HG02885 (cell line): ENCODE measurements around the gene SST.
"Not testable (repeated sequence)": the region's sequence is repeated elsewhere in the genome, so short reads cannot be mapped to it uniquely, and the experiment has no call there.

Experiments used
- ATAC-seq: cut with Tn5 transposase; IDR thresholded peaks from one replicate; pipeline ENCODE4 v1.9.1; 2021; ENCODE audit warnings: mild to moderate bottlenecking; ENCODE audit not compliant: unreplicated experiment, poor library complexity

The SST gene

DNA sequence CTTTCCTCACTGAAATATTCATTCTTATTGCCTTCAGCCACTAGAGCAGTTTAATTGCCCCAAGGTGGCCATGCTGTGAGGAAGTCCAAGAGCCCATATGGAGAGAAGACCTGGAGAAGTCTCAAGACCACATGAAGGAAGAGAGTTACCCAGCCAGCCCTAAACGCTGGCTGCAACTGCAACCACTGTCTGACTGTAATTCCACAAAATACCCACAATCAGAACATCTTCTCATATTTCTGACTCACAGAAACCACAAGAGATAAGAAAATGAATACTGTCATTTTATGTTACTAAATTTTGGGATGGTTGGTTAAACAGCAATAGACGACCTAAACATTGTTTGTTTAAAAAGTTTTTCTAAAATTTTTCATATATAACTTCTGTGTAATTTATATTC is 14.7 kb upstream of the SST start:
- no peak for ATAC-seq

DNA sequence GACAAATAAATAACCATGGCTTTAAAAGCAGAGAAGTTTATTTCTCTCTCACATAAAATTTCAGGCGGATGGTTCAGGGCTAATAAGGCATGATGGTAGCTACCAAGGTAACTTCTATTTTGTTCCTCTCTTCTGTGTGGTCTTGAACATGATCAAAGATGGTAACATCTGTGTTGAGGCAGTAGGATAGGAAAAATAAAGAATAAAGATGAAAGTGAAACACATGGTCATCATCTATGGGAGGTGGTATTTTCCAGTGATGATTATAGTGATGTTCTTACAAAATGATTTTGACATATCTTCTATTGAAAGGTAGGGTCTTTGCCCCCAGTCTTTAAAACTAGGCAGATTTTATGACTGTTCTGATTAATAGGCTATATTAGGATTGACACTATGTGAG is 14.2 kb upstream of the SST start:
- no peak for ATAC-seq

DNA sequence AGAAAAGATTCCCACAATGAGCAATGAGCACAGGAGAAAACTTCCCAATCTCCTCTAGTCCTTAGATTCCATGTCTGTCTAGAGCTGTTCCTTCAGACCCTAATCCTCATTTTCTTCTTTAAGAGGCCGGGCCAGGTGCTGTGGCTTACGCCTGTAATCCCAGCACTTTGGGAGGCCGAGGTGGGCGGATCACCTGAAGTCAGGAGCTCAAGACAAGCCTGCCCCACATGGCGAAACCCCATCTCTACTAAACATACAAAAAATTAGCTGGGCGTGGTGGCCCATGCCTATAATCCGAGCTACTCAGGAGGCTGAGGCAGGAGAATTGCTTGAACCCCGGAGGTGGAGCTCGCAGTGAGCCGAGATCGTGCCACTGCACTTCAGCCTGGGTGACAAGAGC is 11.6 kb upstream of the SST start:
- ATAC-seq: not testable (repeated sequence)

DNA sequence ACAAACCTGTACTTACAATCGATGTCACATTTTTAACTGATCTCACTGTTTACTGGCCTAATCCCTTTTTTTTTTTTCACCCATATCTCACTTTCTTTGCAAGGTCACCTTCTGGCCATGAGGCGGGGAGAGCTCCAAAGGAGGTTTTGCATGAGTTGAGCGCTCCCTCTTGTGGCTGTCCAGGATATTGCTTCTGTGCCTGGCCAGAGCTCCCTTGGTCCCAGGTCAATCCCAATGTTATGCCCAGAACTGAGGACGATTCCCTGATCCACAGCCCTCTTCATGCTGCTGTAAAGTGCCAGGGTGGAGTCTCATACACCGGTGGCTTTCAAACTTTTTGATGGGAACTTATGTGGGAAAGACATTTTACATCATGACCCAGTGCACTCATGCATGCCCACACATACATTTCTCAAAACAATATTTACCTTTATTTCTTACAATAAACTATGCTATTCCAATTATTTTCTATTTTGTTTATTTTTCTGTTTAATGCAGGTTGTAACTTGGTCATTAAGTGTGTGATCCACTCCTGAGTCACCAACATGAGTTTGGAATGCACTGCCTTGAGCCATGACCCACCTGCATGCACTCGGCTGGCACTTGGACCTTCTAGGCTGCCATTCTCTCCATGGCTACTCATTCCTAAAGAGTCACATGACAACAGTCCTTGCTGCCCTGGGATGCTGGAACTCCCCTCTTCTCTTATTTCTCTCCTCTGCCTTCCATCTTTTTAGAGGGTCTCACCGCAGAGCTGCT is 9.6 kb upstream of the SST start:
- ATAC-seq: peak; percentile 75

DNA sequence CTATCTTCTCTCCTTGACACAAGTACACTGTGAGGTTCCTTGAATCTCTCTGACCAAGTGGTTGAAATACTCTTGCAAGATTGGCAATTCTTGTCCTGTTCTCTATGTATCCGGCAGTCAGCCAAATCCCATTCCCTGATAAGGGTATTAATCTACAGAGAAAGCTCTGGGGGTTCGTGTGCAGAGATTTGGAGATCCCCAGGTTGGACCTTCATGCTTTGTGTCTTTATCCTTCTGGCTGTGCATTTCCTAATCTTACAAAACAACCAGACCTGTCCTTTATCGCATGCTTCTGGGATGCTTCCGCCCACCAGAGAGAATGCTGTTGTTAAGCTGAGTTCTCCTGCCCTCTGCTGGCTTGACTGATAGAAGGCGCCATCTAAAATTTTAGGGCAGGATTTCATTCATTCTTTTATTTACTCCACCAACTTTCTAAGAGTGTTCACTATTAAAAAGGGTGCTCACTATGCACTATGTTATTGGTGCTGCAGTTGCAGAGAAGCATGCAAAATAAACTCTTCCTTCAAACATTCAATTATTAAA is 8.6 kb upstream of the SST start:
- no peak for ATAC-seq

DNA sequence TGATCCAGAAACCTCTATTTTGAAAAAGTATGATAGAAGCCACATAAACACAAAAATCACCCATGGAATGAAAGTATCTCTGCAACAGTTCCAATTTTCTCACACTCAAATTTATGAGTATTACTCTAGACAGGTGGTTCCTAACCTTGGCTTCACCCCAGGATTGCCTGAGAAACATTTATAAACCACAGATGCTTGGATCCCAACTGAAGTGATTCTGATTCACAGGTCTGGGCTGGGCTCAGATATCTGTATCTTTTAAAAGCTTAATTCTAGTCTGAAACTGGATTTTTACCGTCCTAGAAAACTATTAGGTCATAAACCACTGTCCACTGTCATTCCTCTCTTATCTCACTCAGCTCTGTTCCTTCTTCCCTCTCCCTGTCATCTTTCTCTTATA is 7.4 kb upstream of the SST start:
- no peak for ATAC-seq

DNA sequence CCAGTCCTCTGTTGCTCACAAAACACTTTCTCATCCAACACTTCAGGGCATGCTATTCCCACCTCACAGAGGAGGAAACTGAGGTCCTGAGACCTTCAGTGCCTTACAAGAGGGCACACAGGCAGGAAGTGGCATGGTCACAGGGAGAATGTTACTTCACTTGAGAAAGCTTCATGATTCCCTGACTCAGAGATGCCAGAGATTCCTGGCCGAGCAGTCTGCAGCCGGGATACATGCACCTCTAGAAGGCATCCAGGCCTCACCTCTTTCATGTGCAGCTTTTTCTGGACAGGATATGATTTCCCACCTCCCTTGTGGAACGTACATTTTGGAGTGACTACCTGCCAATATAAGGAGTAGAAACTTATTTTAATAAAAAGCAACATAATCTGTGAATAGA is 2.8 kb upstream of the SST start:
- ATAC-seq: no peak

DNA sequence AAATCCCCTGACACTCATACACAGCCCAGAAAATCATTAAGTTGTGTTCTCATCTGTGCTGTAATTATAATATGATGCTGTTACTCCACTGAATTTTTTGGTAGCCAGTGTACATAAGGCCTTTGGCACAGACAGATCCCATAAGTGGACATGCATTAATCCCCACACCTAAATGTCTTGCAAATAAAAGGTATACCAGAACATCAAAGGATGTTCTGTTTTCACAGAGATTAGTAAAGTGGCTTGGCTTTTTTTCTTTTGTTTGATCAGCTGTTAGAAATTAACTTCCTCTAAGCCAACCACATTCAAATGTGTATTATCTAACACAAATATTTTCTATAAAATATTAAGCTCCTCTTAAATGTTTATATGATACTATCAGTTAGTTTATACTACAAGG is 2.7 kb downstream of the SST start:
- ATAC-seq: no peak

DNA sequence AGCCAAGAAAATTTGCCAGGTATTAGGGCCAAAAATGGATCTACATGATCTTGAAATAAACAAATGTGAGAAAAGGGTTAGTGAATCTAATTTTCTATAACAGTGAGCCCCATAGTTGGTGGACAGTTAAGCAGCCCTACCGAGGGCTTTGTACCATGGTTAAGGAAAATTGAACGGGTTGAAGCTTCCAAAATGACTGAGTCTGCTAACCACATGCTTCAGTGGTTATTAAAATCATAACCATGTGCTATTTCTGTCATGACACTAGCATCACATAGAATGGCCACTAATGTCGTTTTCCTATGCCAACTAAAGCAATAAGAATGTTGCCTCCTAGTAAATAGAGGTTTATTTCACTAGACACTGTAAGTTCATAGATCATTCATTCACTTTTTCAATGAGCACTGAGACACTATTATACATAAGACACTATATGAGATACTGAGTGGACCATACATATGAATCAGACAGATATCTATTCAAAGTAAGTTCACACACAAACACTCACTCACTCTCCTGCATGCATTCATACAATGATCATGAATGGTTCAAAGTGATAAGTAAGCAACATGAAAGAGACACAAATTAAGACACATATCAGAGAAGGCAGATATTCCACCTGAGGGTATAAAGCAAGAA is 4.3 kb downstream of the SST start:
- ATAC-seq: no peak

DNA sequence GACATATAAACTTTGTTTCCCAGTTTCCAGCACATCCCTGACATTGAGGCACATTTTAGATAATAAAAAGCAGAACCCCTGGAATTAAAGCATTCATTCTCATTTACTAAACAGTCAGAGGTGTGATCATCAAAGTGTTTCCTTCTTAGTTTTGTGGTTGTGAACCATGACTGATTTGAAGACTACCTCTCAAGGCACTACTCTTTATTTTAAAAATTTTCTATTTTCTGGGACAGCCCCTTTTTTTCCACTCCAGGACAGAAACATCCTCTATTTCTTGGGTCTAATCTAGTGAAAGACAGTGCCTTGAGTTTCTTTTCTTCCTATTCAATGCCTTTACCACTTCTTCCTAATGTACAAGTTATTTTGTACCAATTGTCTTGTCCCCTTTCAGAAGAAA is 5.2 kb downstream of the SST start:
- no peak for ATAC-seq

DNA sequence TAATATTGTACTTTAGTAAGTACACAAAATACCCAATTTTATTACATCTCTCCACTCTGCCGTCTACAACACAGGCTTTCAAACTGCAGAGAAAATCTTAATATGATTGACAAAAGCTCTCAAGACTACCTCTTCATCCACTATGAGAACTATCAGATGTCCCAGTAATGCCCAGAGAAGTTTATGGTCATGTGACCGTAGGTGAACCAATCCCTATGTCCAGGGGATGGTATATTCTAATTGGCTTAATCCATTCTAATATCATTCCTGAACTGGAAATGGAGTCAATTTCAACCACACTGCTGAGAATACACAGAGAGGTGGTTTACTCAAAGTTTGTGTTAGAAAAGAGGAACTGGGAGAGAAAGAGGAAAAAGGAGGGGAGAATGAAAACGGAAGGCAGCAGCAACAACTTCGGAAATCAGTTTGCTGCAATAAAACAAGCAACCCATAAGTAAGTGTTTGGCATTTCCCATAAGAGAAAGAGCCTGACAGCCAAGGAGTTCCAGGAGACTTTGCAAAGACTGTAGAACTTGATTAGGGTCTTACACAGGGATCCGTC is 7.3 kb downstream of the SST start:
- ATAC-seq: no peak

DNA sequence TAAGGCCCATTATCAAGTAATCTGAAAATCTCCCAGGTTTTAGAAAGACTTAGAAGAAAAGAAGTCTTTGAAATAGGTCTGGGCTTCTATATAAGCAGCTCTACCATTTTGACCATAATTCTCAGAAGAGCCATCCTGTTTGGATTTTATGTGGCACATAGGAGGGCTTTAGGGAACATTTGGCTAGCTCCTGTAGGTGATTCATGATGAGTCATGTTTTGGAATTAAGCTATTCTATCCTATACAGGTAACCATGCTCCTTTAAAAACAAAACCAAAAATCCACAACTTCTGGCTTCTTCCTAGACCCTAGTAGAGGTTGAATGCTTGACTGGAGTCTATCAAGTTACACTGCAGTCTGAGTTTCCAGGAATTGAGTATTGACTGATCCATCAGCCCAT is 8.9 kb downstream of the SST start:
- no peak for ATAC-seq

DNA sequence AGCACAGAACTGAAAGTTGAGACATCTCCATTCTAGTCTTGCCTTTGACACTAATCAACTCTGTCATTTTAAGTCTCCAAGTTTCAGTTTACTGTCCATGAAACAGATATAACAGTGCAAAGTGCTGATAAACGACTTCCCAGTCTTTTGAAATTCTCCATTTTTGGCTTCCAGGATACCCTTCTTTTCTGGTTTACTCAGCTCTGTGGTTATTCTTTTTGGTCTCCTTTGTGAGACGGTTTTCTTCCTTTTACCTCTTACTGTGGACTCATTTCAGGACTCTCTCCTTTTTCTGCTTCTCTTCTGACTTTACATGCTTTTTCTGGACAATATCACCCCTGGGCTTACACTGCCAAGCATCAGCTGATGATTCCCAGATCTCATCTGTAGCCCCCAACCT is 18.9 kb downstream of the SST start:
- ATAC-seq: no peak

DNA sequence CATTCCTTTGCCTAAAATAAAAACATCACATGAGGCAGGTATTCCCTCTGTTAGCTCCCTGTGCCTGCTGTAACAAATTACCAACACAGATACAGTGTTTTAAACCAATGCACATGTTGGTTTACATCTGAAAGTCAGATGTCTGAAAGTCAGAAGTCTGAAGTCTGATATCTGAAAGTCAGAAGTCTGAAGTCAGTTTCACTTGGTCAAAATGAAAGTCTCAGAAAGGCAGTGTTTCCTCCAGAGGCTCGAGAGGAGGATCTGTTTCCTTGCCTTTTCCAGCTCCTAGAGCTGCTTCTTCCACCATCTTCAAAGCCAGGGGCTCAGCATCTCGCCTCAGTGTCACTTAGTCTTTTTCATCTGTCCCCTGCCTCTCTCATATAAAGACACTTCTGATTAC is 22.0 kb downstream of the SST start:
- ATAC-seq: peak; percentile 96

DNA sequence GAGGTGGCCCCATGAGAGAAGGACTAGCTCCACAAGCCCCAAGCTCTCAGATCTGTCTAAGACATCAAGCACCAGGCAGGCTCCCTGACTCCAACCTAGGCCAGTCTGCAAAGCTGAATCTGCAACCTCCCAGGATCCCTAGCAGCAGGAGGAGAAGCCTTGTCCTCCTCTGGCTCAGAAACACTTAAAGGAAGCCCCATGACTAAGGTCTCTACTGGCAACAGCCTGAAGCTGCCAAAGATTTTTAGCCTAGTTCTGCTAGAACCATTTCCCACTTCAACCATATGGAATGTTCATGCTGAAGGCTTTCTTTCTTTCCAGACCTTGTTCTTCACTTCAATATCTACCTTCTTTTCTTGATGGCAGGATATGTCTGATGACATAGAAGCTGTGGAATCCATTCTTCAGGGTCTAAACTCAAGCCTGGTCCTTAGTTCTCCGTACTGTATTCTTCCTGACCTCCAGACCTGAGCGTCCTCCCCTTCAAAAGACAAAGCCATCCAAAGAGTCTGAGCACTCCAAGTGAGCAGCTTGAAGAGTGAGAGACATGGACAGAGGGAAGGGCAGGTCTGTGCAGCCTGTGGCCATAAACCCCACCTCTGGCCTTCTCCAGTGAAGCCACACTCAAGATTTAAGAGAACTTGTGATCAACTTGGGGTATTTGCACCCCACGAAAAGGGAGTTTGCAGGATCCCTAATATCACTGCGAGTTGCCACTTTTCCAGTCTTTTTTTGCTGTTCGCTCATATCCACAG is 23.1 kb downstream of the SST start:
- no peak for ATAC-seq

DNA sequence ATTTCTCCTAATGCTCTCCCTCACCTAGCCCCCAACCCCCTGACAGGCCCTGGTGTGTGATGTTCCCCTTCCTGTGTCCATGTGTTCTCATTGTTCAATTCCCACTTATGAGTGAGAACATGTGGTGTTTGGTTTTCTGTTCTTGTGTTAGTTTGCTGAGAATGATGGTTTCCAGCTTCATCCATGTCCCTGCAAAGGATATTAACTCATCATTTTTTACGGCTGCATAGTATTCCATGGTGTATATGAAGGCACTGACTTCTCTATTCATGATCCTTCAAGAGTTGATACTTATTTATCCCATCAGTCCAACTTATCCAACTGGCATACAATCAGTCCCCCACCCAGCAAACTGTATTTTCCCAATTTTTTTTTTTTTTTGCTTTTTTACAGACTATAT is 24.8 kb downstream of the SST start:
- ATAC-seq: not testable (repeated sequence)

DNA sequence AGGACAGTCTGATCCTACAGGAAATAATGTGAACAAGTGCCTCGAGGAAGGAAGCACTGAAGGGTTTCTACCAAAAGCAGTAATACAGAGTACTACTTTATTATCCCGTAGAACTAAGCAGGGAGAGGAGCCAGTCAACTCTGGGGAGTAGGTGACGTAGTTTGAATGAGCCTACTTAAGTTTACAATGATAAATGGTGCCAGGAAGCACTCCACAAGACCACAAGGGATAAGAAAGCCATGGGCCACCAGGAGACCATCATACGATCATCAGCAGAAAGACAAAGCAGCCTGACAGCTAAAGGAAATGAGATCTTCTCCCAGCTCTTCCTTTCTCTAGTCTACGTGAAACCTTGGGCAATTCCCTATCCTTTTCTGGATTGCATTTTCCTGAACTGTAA is 27.3 kb downstream of the SST start:
- no peak for ATAC-seq

DNA sequence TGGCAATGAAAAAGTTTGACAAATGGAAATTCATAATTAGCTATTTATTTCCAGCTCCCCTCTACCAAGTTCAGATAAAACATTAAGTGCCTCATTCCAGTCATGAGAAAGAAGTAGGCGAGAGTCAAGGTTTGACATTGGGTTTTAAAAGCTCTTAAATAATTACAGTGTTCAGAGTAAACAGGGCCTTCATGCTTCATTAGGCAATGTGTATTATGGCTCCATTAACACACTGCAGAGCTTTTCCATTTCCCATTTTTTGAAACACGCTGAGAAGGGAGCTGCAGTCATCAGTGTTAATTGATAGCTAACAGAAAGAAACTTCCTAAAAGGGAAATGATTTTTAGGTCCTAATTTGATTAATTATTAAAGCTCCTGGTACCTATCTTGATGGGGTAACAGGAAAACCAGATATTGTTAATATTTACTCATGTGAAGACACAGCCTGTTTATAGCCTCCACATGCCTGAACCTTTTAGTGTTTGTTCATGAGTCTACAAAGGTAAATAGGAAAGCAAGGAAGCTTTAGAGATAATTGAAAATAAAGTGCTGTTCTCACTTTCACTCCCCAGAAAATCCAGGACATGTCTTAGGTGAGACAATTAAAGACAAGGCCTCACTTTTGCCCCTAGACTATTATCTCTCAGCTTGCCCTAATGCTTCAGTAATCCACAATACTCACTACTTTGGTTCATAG is 28.7 kb downstream of the SST start:
- no peak for ATAC-seq

DNA sequence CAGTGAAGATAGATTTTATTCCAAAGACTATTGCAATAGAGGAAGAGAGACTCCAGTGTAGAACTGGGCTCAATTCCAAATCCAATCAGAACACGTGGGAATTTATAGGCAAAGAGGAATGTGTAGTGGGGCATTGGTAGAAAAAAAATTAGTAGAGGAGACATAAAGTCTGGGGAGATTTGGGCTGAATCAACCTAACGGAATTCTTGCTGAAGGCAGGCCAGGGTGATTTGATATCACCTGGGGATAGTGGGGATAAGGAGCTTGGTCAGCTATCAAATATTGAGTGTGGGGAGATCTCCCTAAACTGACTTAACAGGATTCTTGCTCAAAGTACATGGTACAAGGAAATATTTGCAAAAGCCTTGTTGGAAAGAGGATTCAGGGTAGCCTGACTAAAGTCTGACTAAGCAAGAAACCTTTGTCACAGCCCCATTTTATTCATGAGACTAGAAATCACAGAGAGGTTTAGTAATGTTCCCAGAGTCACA is 29.6 kb downstream of the SST start:
- ATAC-seq: no peak

DNA sequence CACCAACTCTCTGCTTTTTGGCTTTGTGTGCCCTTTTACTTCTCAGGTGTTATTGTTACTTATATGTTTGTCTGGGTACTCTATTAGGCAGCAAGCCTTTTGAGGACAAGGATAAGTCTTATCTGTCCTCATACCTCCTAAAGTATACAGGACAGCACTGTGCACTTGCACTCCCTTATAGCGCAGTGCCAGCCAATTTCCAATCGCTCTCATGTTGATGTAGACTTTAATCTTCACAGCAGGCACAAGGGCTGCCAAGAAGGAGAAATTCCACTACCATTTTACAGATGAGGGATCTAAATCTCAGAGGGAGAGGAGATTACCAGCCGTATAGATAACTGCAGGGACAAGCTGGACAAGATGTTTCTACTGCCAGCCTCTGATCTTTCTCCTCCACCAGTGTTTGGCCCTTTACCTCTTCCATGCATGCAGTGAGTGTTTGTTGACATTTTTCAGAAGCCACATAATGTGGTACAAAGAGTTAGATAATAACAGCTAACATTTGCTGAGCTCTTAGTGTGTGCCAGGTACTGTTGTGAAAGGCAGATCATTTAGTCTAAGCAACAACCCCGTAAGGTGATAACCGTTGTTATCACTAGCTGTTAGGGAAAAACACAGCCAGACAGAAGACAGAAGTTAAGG is 30.1 kb downstream of the SST start:
- no peak for ATAC-seq
